GM12874 (cell line): ENCODE results near the gene DNAJC11.

ENCODE experiments used
- CTCF ChIP-seq: IDR thresholded peaks from 2 replicates; pipeline ENCODE4 v1.5.1; 2011; ENCODE audit warnings: low read depth, mild to moderate bottlenecking, control low read depth, low read length, moderate library complexity; ENCODE audit not compliant: insufficient read depth

The DNAJC11 gene

GRCh38 chr1:6711174-6711573, 9.6 kb upstream of the DNAJC11 start:
- no peak for TF ChIP-seq CTCF

GRCh38 chr1:6704746-6705145, 3.1 kb upstream of the DNAJC11 start:
- no peak for TF ChIP-seq CTCF

- no peak for TF ChIP-seq CTCF
Observed at GRCh38 chr1:6703016-6703415, 1.4 kb upstream of the DNAJC11 start.

GRCh38 chr1:6700853-6701436, 671 bp downstream of the DNAJC11 start:
- no peak for TF ChIP-seq CTCF

GRCh38 chr1:6695868-6696267, 5.7 kb downstream of the DNAJC11 start:
- TF ChIP-seq CTCF = no peak

- no peak for TF ChIP-seq CTCF
Observed at GRCh38 chr1:6694121-6694713, 7.4 kb downstream of the DNAJC11 start.

GRCh38 chr1:6692956-6693355, 8.7 kb downstream of the DNAJC11 start:
- TF ChIP-seq CTCF = no peak
